ENCODE results near the gene DDX56.

DDX56 gene

DNA sequence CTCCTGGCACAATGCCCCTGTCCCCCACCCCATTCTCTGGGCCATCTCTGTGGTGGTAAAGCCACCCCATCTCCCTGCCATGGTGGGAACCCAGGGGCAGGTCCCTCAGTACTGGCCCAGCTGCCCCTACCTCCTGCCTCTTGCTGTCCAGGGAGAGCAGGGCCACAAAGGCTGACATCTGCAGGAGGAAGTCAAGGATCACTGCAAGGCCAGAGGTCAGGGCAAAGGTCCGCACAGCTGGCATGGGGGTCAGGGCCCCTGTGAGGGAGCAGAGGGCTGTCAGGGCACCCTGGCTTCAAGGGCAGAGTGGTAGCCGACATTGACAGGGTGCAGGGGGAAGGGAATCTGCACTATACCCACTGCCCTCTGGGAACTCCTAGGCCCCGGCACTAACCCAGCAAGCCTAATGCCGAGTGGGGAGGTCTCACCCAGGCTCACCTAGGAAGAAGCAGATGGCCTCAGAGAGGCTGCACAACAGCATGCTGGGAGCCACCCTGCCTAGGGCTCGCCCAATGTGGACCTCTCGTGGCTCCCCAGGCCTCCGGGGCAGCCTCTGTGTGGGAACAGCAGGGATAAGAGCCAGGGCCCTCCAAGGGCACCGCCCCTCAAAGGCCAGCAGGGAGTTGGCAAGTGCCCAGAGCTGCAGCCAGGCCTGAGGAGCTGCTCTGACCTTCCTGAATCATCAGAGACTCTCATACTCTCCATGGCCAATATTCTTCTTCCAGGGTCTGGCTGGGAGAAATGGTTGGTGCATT lies 40.2 kb downstream of the DDX56 start:
- Histone ChIP-seq H3K36me3 (ENCODE audit: control insufficient read depth, insufficient read depth, low read length) (no peaks in the 10 kb centered on the region), H3K27me3 (replicated peaks; ENCODE audit: control insufficient read depth, insufficient read depth, low read length) (no peaks in the 10 kb centered on the region), H3K4me3 (replicated peaks; ENCODE audit: low read depth, low read length) (no peak overlapping the region)
- DNase-seq (ENCODE audit: extremely low read depth, insufficient read length), result no peak
- TF ChIP-seq, protein P1, sequence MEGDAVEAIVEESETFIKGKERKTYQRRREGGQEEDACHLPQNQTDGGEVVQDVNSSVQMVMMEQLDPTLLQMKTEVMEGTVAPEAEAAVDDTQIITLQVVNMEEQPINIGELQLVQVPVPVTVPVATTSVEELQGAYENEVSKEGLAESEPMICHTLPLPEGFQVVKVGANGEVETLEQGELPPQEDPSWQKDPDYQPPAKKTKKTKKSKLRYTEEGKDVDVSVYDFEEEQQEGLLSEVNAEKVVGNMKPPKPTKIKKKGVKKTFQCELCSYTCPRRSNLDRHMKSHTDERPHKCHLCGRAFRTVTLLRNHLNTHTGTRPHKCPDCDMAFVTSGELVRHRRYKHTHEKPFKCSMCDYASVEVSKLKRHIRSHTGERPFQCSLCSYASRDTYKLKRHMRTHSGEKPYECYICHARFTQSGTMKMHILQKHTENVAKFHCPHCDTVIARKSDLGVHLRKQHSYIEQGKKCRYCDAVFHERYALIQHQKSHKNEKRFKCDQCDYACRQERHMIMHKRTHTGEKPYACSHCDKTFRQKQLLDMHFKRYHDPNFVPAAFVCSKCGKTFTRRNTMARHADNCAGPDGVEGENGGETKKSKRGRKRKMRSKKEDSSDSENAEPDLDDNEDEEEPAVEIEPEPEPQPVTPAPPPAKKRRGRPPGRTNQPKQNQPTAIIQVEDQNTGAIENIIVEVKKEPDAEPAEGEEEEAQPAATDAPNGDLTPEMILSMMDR (IDR thresholded peaks at IDR 0.05; ENCODE audit: insufficient read depth, low read length, poor library complexity, severe bottlenecking), result no peak

DNA sequence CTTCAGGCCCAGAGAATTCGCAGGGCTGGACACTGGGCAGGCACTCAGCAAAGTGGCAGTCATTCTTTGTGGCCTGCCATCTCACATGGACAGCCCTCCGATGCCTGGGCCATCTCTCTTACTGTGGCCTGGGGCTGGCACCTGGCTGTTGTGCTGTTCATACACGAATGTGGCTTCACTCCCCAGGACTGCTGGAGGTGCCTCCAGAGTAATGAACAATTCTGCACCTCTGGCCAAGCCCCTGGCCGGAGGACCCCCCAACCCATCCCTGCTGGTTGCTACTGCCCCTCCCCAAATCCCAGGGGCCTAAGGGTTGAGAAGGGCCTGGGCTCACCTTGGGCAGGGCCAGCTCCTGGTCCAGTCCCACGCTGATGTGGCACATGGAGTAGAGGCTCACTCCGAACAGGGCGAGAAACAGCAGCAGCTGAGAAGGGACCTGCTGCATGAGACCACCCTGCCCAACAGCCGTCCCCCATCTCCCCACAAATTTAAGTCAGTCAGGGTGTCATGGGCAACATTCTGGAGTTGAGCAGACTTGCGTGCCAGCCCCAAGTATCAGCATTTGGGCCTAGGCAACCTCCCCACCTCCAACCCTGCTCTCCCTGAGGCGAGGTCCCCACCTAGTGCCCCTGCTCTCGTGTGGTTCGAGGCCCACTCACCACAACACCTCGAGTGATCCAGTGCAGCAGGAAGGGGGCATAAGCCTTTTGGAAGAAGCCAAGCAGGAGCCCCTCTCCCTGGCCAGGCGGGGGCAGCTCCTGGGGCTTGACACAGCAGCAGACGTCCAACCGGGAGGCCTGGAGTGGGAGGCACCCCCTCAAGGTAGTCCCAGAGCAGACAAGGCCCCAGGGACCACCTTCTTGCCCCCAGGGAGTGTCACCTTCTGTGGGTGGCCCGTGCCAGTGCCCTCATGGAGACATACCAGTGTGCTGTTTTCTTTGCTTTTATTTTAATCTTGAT lies 42.0 kb downstream of the DDX56 start:
- no peak for DNase-seq (ENCODE audit: extremely low read depth, insufficient read length)
- H3K27me3 ChIP-seq (replicated peaks; ENCODE audit: control insufficient read depth, insufficient read depth, low read length), result no peaks in the 10 kb centered on the region
- no peaks in the 10 kb centered on the region for H3K36me3 ChIP-seq (ENCODE audit: control insufficient read depth, insufficient read depth, low read length)
- TF ChIP-seq, protein P1 (IDR thresholded peaks at IDR 0.05; ENCODE audit: insufficient read depth, low read length, poor library complexity, severe bottlenecking), result no peak
- no peak overlapping the region for H3K4me3 ChIP-seq (replicated peaks; ENCODE audit: low read depth, low read length)

DNA sequence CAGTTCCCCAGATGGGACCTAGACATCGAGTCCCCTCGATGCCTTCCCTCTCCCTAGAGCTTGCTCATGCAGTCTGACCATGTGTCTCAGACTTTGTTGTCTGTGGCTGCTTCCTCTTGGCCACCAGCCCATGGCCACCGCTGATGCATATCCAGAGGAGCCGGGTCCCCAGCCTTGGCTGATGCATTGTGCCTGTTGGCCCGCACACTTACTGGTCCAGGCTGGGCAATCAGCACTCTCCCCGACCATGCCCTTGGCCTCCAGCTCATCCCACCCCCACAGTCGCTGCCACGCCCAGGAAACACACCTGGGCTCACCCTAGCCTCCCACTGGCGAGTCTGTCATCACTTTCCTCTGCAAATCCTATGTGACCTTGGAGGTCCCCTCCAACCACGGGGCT lies 42.7 kb downstream of the DDX56 start:
- TF ChIP-seq, protein P1 (IDR thresholded peaks at IDR 0.05; ENCODE audit: insufficient read depth, low read length, poor library complexity, severe bottlenecking), result no peak
- no peak for DNase-seq (ENCODE audit: extremely low read depth, insufficient read length)
- no peaks in the 10 kb centered on the region for H3K36me3 ChIP-seq (ENCODE audit: control insufficient read depth, insufficient read depth, low read length)
- no peak overlapping the region for H3K4me3 ChIP-seq (replicated peaks; ENCODE audit: low read depth, low read length)
- no peaks in the 10 kb centered on the region for H3K27me3 ChIP-seq (replicated peaks; ENCODE audit: control insufficient read depth, insufficient read depth, low read length)

DNA sequence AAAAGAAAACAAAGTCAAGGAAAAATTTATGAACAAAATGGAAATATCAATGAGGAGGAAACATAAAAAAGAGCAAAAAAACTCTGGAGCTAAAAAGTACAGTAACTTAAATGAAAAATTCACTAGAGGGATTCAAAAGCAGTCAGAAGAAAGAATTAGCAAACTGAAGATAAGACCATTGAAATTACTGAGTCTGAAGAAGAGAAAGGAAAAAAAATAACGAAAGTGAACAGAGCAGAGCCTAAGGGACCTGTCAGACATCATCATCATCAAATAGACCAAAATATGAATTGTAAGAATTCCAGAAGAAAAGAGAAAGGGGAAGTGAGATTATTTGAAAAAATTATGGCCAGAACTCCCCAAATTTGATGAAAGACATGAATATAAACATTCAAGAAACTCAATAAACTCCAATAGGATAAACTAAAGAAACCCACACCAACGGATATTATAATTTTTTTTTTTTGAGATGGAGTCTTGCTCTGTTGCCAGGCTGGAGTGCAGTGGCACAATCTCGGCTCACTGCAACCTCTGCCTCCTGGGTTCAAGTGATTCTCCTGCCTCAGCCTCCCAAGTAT lies 48.8 kb downstream of the DDX56 start:
- TF ChIP-seq, protein P1 (IDR thresholded peaks at IDR 0.05; ENCODE audit: insufficient read depth, low read length, poor library complexity, severe bottlenecking), result no peak
- Histone ChIP-seq H3K27me3 (replicated peaks; ENCODE audit: control insufficient read depth, insufficient read depth, low read length) (no peaks in the 10 kb centered on the region; the same call in 1 of the 2 replicates), H3K36me3 (ENCODE audit: control insufficient read depth, insufficient read depth, low read length) (no peaks in the 10 kb centered on the region), H3K4me3 (replicated peaks; ENCODE audit: low read depth, low read length) (no peak overlapping the region)
- DNase-seq (ENCODE audit: extremely low read depth, insufficient read length), result no peak

DNA sequence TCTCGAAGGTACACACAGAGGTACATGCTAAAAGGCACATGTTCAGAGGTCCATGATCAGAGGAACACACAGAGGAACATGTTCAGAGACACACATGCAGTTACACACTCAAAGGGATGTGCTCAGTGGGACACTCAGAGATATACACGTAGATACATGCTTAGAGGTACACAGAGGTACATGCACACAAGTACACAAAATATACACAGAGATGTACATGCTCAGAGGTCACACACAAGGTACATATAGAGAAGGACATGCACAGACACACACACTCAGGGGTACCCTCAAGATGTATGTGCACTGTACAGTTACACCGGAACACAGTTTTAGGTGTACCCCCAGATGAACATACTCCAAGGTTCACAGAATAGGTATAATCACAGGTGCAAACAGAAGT lies 51.4 kb downstream of the DDX56 start:
- no peaks in the 10 kb centered on the region; the same call in 1 of the 2 replicates for H3K27me3 ChIP-seq (replicated peaks; ENCODE audit: control insufficient read depth, insufficient read depth, low read length)
- H3K4me3 ChIP-seq (replicated peaks; ENCODE audit: low read depth, low read length), result no peak overlapping the region
- TF ChIP-seq, protein P1 (IDR thresholded peaks at IDR 0.05; ENCODE audit: insufficient read depth, low read length, poor library complexity, severe bottlenecking), result no peak
- no peaks in the 10 kb centered on the region for H3K36me3 ChIP-seq (ENCODE audit: control insufficient read depth, insufficient read depth, low read length)
- no peak for DNase-seq (ENCODE audit: extremely low read depth, insufficient read length)
